PC-9 (cell line): ENCODE measurements around the gene RBMS1.

Source experiments
- CTCF ChIP-seq: fragments of 200-600 bp; sonication (generic); conservative IDR thresholded peaks from 2 replicates; pipeline ENCODE4 v1.6.1; 2017; ENCODE audit warnings: mixed run types, antibody characterized with exemption, mild to moderate bottlenecking, moderate library complexity
- EZH2 ChIP-seq: fragments of 200-600 bp; sonication (generic); IDR thresholded peaks from 2 replicates; pipeline ENCODE4 v1.8.0; 2017; ENCODE audit warnings: antibody characterized with exemption, low read depth

GRCh38 chr2:160366474-160366873, 127.1 kb downstream of the RBMS1 start:
- TF ChIP-seq CTCF (no peak), EZH2 (no peak)
